Measurements from ENCODE around the gene KRT73.

GRCh38 chr12:52603314-52603713 lies 15.0 kb downstream of the KRT73 start:
- TF ChIP-seq LEF1 (IDR thresholded peaks at IDR 0.05; ENCODE audit: borderline replicate concordance) (no peak), HDGF (IDR thresholded peaks at IDR 0.05; ENCODE audit: borderline replicate concordance) (no peak), SP1 (IDR thresholded peaks at IDR 0.05) (no peak), FOXA1 (IDR thresholded peaks at IDR 0.05) (no peak), TARDBP (IDR thresholded peaks at IDR 0.05) (no peak), ELF4 (IDR thresholded peaks at IDR 0.05) (no peak)

Data from HEK293T (cell line).